ENCODE data around the gene KANSL2.

- TF ChIP-seq, protein P1, sequence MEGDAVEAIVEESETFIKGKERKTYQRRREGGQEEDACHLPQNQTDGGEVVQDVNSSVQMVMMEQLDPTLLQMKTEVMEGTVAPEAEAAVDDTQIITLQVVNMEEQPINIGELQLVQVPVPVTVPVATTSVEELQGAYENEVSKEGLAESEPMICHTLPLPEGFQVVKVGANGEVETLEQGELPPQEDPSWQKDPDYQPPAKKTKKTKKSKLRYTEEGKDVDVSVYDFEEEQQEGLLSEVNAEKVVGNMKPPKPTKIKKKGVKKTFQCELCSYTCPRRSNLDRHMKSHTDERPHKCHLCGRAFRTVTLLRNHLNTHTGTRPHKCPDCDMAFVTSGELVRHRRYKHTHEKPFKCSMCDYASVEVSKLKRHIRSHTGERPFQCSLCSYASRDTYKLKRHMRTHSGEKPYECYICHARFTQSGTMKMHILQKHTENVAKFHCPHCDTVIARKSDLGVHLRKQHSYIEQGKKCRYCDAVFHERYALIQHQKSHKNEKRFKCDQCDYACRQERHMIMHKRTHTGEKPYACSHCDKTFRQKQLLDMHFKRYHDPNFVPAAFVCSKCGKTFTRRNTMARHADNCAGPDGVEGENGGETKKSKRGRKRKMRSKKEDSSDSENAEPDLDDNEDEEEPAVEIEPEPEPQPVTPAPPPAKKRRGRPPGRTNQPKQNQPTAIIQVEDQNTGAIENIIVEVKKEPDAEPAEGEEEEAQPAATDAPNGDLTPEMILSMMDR (IDR thresholded peaks at IDR 0.05): no peak
- no peak for TF ChIP-seq EZH2 (IDR thresholded peaks at IDR 0.05; ENCODE audit: borderline replicate concordance, insufficient read depth, low read depth, low read length, poor library complexity, severe bottlenecking)
Observed at GRCh38 chr12:48687592-48687991, 5.6 kb upstream of the KANSL2 start.
